ENCODE results near the gene STOX2. TPM values are rescaled to one million over a fixed set of nuclear protein-coding genes. Genes with fewer than 3 reads are reported as not detected.
A peak's percentile ranks its signal among the peaks of the same experiment; 100 is the strongest.

The STOX2 gene
- total and polyA plus RNA-seq, 2 experiments from 2014 or later: 6.4 to 20.1 TPM

DNA sequence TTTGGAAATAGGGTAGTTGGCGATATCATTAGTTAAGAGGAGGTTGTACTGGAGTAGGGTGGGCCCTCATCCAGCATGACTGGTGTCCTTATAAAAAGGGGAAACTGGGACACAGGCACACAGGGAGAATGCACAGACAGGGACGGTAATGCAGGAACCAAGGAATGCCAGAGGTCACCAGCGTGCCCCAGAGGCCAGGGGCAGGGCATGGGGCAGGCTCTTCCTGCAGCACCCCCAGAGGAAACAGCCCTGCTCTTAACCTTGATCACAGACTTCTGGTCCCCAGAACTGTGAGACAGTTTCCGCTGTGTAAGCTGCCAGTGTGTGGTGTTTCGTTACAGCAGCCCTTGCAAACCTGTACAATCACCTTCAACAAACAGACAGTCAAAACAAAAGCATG lies 15.9 kb upstream of the STOX2 start:
- Histone ChIP-seq H3K27ac (no peak overlapping the region), H3K27me3 (no peaks in the 10 kb centered on the region), H3K9me3 (ENCODE audit: low read depth) (no peaks in the 10 kb centered on the region), H3K4me3 (no peak overlapping the region), H3K36me3 (no peaks in the 10 kb centered on the region), H3K4me1 (ENCODE audit: low read depth) (no peaks in the 10 kb centered on the region)
- TF ChIP-seq, protein P1, sequence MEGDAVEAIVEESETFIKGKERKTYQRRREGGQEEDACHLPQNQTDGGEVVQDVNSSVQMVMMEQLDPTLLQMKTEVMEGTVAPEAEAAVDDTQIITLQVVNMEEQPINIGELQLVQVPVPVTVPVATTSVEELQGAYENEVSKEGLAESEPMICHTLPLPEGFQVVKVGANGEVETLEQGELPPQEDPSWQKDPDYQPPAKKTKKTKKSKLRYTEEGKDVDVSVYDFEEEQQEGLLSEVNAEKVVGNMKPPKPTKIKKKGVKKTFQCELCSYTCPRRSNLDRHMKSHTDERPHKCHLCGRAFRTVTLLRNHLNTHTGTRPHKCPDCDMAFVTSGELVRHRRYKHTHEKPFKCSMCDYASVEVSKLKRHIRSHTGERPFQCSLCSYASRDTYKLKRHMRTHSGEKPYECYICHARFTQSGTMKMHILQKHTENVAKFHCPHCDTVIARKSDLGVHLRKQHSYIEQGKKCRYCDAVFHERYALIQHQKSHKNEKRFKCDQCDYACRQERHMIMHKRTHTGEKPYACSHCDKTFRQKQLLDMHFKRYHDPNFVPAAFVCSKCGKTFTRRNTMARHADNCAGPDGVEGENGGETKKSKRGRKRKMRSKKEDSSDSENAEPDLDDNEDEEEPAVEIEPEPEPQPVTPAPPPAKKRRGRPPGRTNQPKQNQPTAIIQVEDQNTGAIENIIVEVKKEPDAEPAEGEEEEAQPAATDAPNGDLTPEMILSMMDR (IDR thresholded peaks at IDR 0.05; ENCODE audit: low read depth, low read length): no peak
- DNase-seq (ENCODE audit: low read depth in 1 of 2, low spot score in 1 of 2): no peak

DNA sequence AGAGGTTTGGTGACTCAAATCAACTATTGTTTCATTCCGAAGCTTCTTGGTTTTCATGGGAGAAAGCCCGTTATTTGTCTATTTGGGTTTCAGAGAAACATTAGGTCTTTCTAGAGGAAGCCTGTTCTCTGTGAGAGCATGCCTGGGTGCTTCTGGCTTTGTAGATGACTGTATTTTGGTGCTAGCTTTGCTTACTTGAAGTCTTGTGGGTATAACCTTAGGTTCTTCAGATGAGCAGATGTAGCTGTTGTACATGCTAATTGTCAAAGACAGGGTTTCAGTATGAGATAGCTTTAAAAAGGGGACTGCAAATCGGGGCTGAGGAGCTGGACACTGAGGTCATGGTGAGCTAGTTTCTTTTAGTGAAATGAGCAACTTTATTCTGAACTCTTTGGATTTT lies 7.9 kb upstream of the STOX2 start:
- no peak for DNase-seq (ENCODE audit: low read depth in 1 of 2, low spot score in 1 of 2)
- Histone ChIP-seq H3K27me3 (no peaks in the 10 kb centered on the region), H3K4me1 (ENCODE audit: low read depth) (no peaks in the 10 kb centered on the region), H3K27ac (no peak overlapping the region), H3K4me3 (no peak overlapping the region), H3K36me3 (no peaks in the 10 kb centered on the region), H3K9me3 (ENCODE audit: low read depth) (no peaks in the 10 kb centered on the region)
- TF ChIP-seq, protein P1 (IDR thresholded peaks at IDR 0.05; ENCODE audit: low read depth, low read length): no peak

DNA sequence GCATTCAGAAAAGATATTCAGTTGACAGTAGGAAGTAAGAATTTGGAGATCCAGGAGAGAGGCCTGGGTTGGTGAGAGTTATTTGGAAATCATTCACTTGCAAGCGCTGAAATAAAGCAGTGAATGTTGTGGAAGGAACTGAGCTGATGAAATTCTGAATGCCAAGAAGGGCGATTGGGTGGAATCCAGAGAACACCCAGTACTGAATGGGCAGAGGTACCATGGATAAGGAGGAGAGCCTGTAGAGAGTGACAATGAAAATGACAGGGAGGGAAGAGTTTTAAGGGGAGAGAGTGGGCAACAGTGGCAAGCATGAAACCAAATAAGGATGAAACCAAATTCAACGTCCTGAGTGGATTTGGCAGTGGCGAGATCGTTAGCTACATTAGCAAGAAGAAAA lies 6.7 kb upstream of the STOX2 start:
- H3K9me3 ChIP-seq (ENCODE audit: low read depth): no peaks in the 10 kb centered on the region
- TF ChIP-seq, protein P1 (IDR thresholded peaks at IDR 0.05; ENCODE audit: low read depth, low read length): no peak
- H3K27ac ChIP-seq: no peak overlapping the region
- H3K4me3 ChIP-seq: no peak overlapping the region
- H3K36me3 ChIP-seq: no peaks in the 10 kb centered on the region
- no peaks in the 10 kb centered on the region for H3K27me3 ChIP-seq
- no peak for DNase-seq (ENCODE audit: low read depth in 1 of 2, low spot score in 1 of 2)
- no peaks in the 10 kb centered on the region for H3K4me1 ChIP-seq (ENCODE audit: low read depth)

DNA sequence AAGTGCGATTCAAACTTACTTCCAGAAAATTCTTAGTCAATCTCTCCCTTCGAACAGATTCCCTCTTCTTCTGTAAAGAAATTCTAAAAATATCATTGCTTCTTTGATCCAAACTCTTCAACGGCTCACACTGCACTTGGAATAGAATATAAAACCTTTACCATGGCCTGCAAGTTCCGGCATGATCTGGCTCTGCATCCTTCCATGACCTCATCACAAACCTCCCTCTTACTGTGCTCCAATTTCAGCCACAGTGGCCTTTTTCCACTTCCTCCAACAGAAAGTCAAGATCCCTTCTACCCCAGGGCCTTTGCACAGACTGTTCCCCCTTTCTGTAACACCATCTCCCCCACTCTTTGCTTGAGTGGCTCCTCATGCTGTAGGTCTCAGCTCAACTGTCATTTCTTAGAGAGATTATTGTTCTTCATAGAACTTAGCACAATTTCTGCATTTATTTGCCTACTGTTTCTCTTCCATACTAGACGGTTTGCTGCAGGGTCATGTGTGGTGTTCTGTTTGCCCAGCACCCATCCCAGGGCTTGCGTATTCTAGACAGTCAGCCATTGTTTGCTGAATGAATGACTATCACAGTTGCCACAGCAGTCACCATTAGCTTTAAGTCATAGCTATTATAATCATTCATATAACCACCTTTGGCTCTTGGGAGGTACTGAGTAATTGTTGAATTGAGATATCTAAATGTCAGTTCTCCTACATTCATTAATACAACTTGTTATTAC lies 1.9 kb upstream of the STOX2 start:
- H3K9me3 ChIP-seq (ENCODE audit: low read depth): no peaks in the 10 kb centered on the region
- H3K36me3 ChIP-seq: no peaks in the 10 kb centered on the region
- no peak for DNase-seq (ENCODE audit: low read depth in 1 of 2, low spot score in 1 of 2)
- TF ChIP-seq, protein P1 (IDR thresholded peaks at IDR 0.05; ENCODE audit: low read depth, low read length): no peak
- no peak overlapping the region for H3K4me3 ChIP-seq
- no peaks in the 10 kb centered on the region for H3K27me3 ChIP-seq
- H3K27ac ChIP-seq: no peak overlapping the region
- peaks cover 7% of the 10 kb centered on the region for H3K4me1 ChIP-seq (ENCODE audit: low read depth)

DNA sequence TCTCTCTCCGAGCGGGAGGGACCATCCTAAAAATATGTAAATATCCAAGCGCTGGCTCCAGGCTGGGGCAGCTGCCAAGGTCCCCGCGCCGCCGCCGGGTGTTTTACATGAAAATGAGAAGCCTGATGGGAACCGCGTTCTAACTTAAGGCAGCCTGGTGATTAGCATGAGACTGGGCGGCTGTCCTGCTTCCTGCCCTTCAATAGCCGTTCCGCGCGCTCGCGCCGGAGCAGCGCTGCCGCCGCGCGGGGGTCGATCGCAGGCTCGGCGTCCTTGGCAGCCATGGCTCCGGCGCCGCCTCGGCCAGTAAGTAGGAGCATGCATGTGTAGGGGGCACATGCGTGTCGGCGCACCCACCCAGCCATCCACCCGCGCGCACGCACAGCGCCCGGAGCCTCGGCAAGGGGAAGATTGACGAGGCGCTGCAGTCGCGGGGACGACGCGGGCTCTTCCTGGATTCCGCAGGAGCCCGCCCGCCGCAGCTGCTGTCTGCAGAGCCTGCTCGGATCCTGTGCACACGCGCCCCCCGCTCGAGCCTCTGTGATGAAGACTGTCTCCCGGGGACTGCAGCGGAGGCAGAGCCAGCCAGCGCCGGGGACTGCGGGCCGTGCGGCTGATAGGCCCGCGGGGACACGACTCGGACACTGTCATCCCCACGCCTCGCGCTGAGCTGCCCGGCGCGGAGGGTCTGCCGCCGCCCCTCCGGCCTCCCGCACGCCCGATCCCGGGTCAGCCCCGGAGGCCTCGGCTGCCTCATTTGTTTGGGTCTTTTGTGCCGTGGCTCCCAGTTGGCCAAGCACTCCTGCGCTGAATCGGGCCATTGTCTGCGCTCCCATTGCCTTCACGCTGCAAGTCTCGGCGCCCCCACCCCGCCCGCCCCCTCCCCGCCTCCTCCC lies 734 bp downstream of the STOX2 start:
- no peaks in the 10 kb centered on the region for H3K36me3 ChIP-seq
- H3K9me3 ChIP-seq (ENCODE audit: low read depth): no peaks in the 10 kb centered on the region
- DNase-seq (ENCODE audit: low read depth in 1 of 2, low spot score in 1 of 2): peak; percentile 46 to 74
- peak overlapping the region; percentile 78 for H3K27ac ChIP-seq
- TF ChIP-seq, protein P1 (IDR thresholded peaks at IDR 0.05; ENCODE audit: low read depth, low read length): no peak
- peaks cover 7% of the 10 kb centered on the region for H3K4me1 ChIP-seq (ENCODE audit: low read depth)
- no peaks in the 10 kb centered on the region for H3K27me3 ChIP-seq
- peak overlapping the region; percentile 64 for H3K4me3 ChIP-seq

Measured in cardiac muscle cell (in vitro differentiated cells and primary cell).